PC-9 (cell line): ENCODE measurements around the gene RAB30.

Source experiments
- EZH2 ChIP-seq: fragments of 200-600 bp; sonication (generic); IDR thresholded peaks from 2 replicates; pipeline ENCODE4 v1.8.0; 2017; ENCODE audit warnings: antibody characterized with exemption, low read depth
- TF ChIP-seq, protein P1 (sequence below): fragments of 200-600 bp; sonication (generic); conservative IDR thresholded peaks from 2 replicates; pipeline ENCODE4 v1.6.1; 2017; ENCODE audit warnings: mixed run types, antibody characterized with exemption, mild to moderate bottlenecking, moderate library complexity

DNA sequence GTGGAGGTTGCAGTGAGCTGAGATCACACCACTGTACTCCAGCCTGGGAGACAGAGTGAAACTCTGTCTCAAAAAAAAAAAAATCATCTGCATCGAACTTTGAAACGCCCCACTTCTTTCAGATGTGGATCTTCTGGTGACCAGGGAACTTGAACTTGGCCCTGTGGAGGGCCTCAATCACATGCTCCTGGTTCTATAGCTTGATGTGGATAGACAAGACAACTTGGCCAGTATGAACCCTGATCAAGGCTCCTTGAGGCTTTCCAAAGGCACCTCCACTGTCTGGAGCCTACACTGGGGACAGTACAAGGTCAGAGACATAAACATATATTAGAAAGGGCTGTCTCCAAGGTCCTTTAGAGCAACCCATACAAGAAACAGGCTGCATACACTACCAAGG, 30.6 kb downstream of the RAB30 start:
- TF ChIP-seq, protein P1, sequence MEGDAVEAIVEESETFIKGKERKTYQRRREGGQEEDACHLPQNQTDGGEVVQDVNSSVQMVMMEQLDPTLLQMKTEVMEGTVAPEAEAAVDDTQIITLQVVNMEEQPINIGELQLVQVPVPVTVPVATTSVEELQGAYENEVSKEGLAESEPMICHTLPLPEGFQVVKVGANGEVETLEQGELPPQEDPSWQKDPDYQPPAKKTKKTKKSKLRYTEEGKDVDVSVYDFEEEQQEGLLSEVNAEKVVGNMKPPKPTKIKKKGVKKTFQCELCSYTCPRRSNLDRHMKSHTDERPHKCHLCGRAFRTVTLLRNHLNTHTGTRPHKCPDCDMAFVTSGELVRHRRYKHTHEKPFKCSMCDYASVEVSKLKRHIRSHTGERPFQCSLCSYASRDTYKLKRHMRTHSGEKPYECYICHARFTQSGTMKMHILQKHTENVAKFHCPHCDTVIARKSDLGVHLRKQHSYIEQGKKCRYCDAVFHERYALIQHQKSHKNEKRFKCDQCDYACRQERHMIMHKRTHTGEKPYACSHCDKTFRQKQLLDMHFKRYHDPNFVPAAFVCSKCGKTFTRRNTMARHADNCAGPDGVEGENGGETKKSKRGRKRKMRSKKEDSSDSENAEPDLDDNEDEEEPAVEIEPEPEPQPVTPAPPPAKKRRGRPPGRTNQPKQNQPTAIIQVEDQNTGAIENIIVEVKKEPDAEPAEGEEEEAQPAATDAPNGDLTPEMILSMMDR: no peak
- no peak for TF ChIP-seq EZH2
